Subcutaneous abdominal adipose tissue (tissue), 5 donors: ENCODE data around the gene CROCC2.
A peak's percentile ranks its signal among the peaks of the same experiment; 100 is the strongest.

Source experiments
- H3K27ac ChIP-seq: one replicate; pipeline ENCODE4 v1.7.0; 2013; ENCODE audit warnings: low read depth, mild to moderate bottlenecking, inconsistent platforms, low read length, moderate library complexity
- H3K27me3 ChIP-seq, 5 donors: one replicate each; pipeline ENCODE4 v1.7.0; 2013; ENCODE audit warnings: low read length in 5 of 5, inconsistent platforms in 1 of 5; ENCODE audit not compliant: control insufficient read depth in 5 of 5, insufficient read depth in 4 of 5
- H3K36me3 ChIP-seq, 5 donors: one replicate each; pipeline ENCODE4 v1.7.0; 2013; ENCODE audit warnings: low read length in 5 of 5; ENCODE audit not compliant: control insufficient read depth in 5 of 5, insufficient read depth in 5 of 5
- H3K4me1 ChIP-seq, 5 donors: one replicate each; pipeline ENCODE4 v1.7.0; 2013; ENCODE audit warnings: low read length in 5 of 5, mild to moderate bottlenecking in 3 of 5, moderate library complexity in 1 of 5; ENCODE audit not compliant: control insufficient read depth in 5 of 5, insufficient read depth in 5 of 5
- H3K4me3 ChIP-seq, 5 donors: one replicate each; pipeline ENCODE4 v1.7.0; 2013; ENCODE audit warnings: low read length in 5 of 5, low read depth in 1 of 5
- H3K9ac ChIP-seq, 5 donors: one replicate each; pipeline ENCODE4 v1.7.0; 2013; ENCODE audit warnings: low read length in 5 of 5, mild to moderate bottlenecking in 4 of 5, moderate library complexity in 3 of 5
- H3K9me3 ChIP-seq, 5 donors: one replicate each; pipeline ENCODE4 v1.7.0; 2013; ENCODE audit warnings: low read length in 5 of 5; ENCODE audit not compliant: control insufficient read depth in 5 of 5
- donor health status: healthy.
- donor health status: healthy.
- donor health status: healthy.
- donor health status: healthy.
- donor health status: healthy.

The CROCC2 gene

GRCh38 chr2:240957656-240958365, 51.7 kb downstream of the CROCC2 start:
- Histone ChIP-seq H3K9ac (no peak overlapping the region), H3K4me1 (peaks cover 10 to 47% (median 35%) of the 10 kb centered on the region in 5 donors), H3K9me3 (no peaks in the 10 kb centered on the region), H3K4me3 (no peak overlapping the region), H3K36me3 (no peaks in the 10 kb centered on the region), H3K27ac (no peak overlapping the region), H3K27me3 (no peaks in the 10 kb centered on the region)

GRCh38 chr2:240958366-240959213, 52.5 kb downstream of the CROCC2 start:
- Histone ChIP-seq H3K27me3 (no peaks in the 10 kb centered on the region), H3K4me1 (peaks cover 10 to 50% (median 36%) of the 10 kb centered on the region in 5 donors), H3K4me3 (no peak overlapping the region)

GRCh38 chr2:240959214-240959940, 53.2 kb downstream of the CROCC2 start:
- no peak overlapping the region for H3K9ac ChIP-seq

More at GRCh38 chr2:240958366-240959213, 52.5 kb downstream of the CROCC2 start:
- Histone ChIP-seq H3K36me3 (no peaks in the 10 kb centered on the region), H3K9ac (no peak overlapping the region), H3K27ac (no peak overlapping the region), H3K9me3 (no peaks in the 10 kb centered on the region)

GRCh38 chr2:240959941-240960308, 53.8 kb downstream of the CROCC2 start:
- Histone ChIP-seq H3K36me3 (no peaks in the 10 kb centered on the region), H3K27me3 (no peaks in the 10 kb centered on the region), H3K27ac (no peak overlapping the region), H3K9me3 (no peaks in the 10 kb centered on the region), H3K9ac (peak overlapping the region in 1 of 5 donors; percentile 11), H3K4me1 (peaks cover 10 to 55% (median 39%) of the 10 kb centered on the region in 5 donors), H3K4me3 (no peak overlapping the region)

More at GRCh38 chr2:240959214-240959940, 53.2 kb downstream of the CROCC2 start:
- Histone ChIP-seq H3K36me3 (no peaks in the 10 kb centered on the region), H3K4me1 (peaks cover 10 to 50% (median 36%) of the 10 kb centered on the region in 5 donors), H3K9me3 (no peaks in the 10 kb centered on the region), H3K27ac (no peak overlapping the region), H3K27me3 (no peaks in the 10 kb centered on the region), H3K4me3 (no peak overlapping the region)

- Histone ChIP-seq H3K4me1 (peaks cover 10 to 60% (median 44%) of the 10 kb centered on the region in 5 donors), H3K27me3 (no peaks in the 10 kb centered on the region), H3K36me3 (no peaks in the 10 kb centered on the region), H3K4me3 (peak overlapping the region in 2 of 5 donors; percentile 9 to 17), H3K9ac (peak overlapping the region in 1 of 5 donors; percentile 11), H3K9me3 (no peaks in the 10 kb centered on the region), H3K27ac (no peak overlapping the region)
These were observed 54.3 kb downstream of the CROCC2 start for GRCh38 chr2:240960309-240960970.

GRCh38 chr2:240960971-240961876, 55.1 kb downstream of the CROCC2 start:
- H3K4me3 ChIP-seq = peak overlapping the region in 1 of 5 donors; percentile 0
- H3K27ac ChIP-seq = no peak overlapping the region
- no peak overlapping the region for H3K9ac ChIP-seq
- no peaks in the 10 kb centered on the region for H3K9me3 ChIP-seq
- peaks cover 10 to 65% (median 47%) of the 10 kb centered on the region in 5 donors for H3K4me1 ChIP-seq
- H3K27me3 ChIP-seq = no peaks in the 10 kb centered on the region
- no peaks in the 10 kb centered on the region for H3K36me3 ChIP-seq

- H3K4me3 ChIP-seq = peak overlapping the region in 1 of 5 donors; percentile 0
- no peak overlapping the region for H3K9ac ChIP-seq
- H3K27ac ChIP-seq = no peak overlapping the region
- H3K4me1 ChIP-seq = peaks cover 10 to 65% (median 47%) of the 10 kb centered on the region in 5 donors
- no peaks in the 10 kb centered on the region for H3K9me3 ChIP-seq
- H3K36me3 ChIP-seq = no peaks in the 10 kb centered on the region
- H3K27me3 ChIP-seq = no peaks in the 10 kb centered on the region
These were observed 55.8 kb downstream of the CROCC2 start for GRCh38 chr2:240961910-240962299.

- Histone ChIP-seq H3K27ac (no peak overlapping the region), H3K9me3 (no peaks in the 10 kb centered on the region), H3K4me1 (peaks cover 10 to 65% (median 47%) of the 10 kb centered on the region in 5 donors), H3K36me3 (no peaks in the 10 kb centered on the region), H3K4me3 (peak overlapping the region in 1 of 5 donors; percentile 22), H3K9ac (no peak overlapping the region), H3K27me3 (no peaks in the 10 kb centered on the region)
These were observed 56.3 kb downstream of the CROCC2 start for GRCh38 chr2:240962300-240963064.
